DOHH2 (cell line): ENCODE results near the gene GALNTL6.

Experiments used
- EZH2phosphoT487 ChIP-seq: fragments of 200-600 bp; sonication (generic); IDR thresholded peaks from 2 replicates; pipeline ENCODE4 v1.6.1; 2017; ENCODE audit warnings: borderline replicate concordance, mild to moderate bottlenecking, antibody characterized with exemption, low read length, moderate library complexity, mixed read lengths
- TF ChIP-seq, protein P1 (sequence below): fragments of 200-600 bp; sonication (generic); IDR thresholded peaks from one replicate; pipeline ENCODE4 v1.5.1; 2014; ENCODE audit warnings: antibody characterized with exemption, mild to moderate bottlenecking, low read depth, low read length; ENCODE audit not compliant: poor library complexity, severe bottlenecking

DNA sequence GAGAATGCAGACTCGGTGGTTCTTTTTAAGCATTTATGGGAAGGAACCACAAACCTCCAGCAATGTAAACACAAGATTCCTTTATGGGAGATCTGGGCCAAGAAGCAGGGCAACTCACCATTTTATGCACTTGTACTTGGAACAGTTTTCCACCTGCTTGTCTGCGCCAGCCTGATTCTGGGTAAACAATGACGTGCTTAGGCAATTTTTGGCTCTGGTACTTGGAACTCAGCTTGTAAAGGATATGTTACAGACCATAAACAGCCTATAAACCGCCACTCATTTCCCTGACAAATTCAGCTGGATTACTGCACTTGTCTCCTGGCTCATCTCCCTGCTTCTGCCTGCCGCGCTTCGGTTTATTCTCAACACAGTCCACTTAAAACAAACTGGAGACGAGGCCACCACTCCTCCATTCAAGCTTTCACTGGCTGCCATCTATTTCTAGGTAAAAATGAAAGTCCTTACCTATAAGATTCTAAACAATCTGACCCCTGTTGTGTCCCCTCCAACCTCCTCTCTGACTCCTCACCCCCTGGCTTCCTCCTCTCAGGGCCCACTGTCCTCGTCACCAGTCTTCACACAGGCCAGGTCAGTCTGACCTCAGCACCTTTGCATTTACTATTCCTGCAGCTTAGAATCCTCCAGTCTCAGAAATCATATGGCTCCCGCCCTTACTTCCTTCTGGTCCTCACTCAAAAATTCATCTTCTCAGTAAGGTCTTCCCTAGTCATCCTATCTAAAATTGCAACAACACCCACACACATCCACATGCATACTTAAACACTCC lies 1149.6 kb downstream of the GALNTL6 start:
- TF ChIP-seq, protein P1, sequence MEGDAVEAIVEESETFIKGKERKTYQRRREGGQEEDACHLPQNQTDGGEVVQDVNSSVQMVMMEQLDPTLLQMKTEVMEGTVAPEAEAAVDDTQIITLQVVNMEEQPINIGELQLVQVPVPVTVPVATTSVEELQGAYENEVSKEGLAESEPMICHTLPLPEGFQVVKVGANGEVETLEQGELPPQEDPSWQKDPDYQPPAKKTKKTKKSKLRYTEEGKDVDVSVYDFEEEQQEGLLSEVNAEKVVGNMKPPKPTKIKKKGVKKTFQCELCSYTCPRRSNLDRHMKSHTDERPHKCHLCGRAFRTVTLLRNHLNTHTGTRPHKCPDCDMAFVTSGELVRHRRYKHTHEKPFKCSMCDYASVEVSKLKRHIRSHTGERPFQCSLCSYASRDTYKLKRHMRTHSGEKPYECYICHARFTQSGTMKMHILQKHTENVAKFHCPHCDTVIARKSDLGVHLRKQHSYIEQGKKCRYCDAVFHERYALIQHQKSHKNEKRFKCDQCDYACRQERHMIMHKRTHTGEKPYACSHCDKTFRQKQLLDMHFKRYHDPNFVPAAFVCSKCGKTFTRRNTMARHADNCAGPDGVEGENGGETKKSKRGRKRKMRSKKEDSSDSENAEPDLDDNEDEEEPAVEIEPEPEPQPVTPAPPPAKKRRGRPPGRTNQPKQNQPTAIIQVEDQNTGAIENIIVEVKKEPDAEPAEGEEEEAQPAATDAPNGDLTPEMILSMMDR = no peak
- no peak for TF ChIP-seq EZH2phosphoT487
